ENCODE measurements around the gene TOMM20.
A peak's percentile ranks its signal among the peaks of the same experiment; 100 is the strongest.

Gene TOMM20

GRCh38 chr1:235152235-235152634 is 23.6 kb upstream of the TOMM20 start:
- H3K4me1 Mint-ChIP-seq = peaks cover 17% of the 10 kb centered on the region
- CTCF ChIA-PET = no interaction called here
- no peak for DNase-seq
- no peak overlapping the region for H3K27ac Mint-ChIP-seq
- H3K4me3 Mint-ChIP-seq = no peak overlapping the region
- no peaks in the 10 kb centered on the region for H3K9me3 Mint-ChIP-seq
- H3K36me3 Mint-ChIP-seq = peaks cover 39% of the 10 kb centered on the region
- H3K27me3 Mint-ChIP-seq = no peaks in the 10 kb centered on the region

GRCh38 chr1:235151033-235151432 is 22.4 kb upstream of the TOMM20 start:
- H3K27me3 Mint-ChIP-seq = no peaks in the 10 kb centered on the region
- no peaks in the 10 kb centered on the region for H3K9me3 Mint-ChIP-seq
- no peak overlapping the region for H3K4me3 Mint-ChIP-seq
- DNase-seq = no peak
- H3K27ac Mint-ChIP-seq = no peak overlapping the region
- peaks cover 45% of the 10 kb centered on the region for H3K36me3 Mint-ChIP-seq
- CTCF ChIA-PET = no interaction called here
- H3K4me1 Mint-ChIP-seq = peaks cover 20% of the 10 kb centered on the region

DNA sequence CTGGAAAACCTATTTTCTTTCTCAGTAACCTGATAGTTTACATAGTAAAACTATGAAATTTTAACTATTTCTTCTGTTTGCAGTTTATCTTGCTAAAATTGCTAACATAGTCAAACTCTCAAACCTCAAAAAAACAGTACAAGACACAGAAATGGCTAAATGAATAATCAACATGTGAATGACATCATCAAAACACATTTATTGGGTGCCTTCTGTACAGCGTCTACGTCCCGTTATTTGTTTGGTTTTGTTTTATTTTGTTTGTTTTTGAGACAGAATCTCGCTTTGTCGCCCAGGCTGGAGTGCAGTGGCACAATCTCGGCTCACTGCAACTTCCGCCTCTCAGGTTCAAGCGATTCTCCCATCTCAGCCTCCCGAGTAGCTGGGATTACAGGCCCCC is 21.2 kb upstream of the TOMM20 start:
- no peak overlapping the region for H3K4me3 Mint-ChIP-seq
- peaks cover 49% of the 10 kb centered on the region for H3K36me3 Mint-ChIP-seq
- no peak overlapping the region for H3K27ac Mint-ChIP-seq
- CTCF ChIA-PET = no interaction called here
- no peak for DNase-seq
- H3K4me1 Mint-ChIP-seq = peaks cover 18% of the 10 kb centered on the region
- no peaks in the 10 kb centered on the region for H3K9me3 Mint-ChIP-seq
- H3K27me3 Mint-ChIP-seq = no peaks in the 10 kb centered on the region

GRCh38 chr1:235147269-235147668 is 18.6 kb upstream of the TOMM20 start:
- H3K36me3 Mint-ChIP-seq = peaks cover 45% of the 10 kb centered on the region
- H3K27ac Mint-ChIP-seq = no peak overlapping the region
- H3K4me1 Mint-ChIP-seq = peaks cover 13% of the 10 kb centered on the region
- no peaks in the 10 kb centered on the region for H3K9me3 Mint-ChIP-seq
- no peak for DNase-seq
- no peaks in the 10 kb centered on the region for H3K27me3 Mint-ChIP-seq
- H3K4me3 Mint-ChIP-seq = no peak overlapping the region
- CTCF ChIA-PET = interaction anchor here (0.8 to 1.2 kb wide), 3 partner anchors 9 to 14 kb away, joined by 3 to 4 read pairs (median 4); partner anchors contain the start of gene RBM34

DNA sequence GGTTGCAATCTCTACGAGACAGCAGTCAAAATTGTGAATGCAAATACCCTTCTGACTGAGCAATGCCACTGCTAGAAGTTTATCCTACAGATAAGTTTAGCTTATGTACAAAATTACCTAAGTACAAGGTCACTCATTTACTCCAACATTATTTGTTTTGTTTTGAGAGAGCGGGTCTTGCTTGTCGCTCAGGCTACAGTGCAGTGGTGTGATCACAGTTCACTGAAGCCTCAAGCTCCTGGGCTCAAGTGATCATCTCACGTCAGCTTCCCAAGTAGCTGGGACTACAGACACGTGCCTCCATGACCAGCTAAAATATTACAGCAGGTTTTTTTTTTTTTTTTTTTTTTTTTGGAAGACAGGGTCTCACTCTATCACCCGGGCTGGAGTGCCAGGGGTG is 17.0 kb upstream of the TOMM20 start:
- Mint-ChIP-seq H3K27ac (no peak overlapping the region), H3K4me1 (peaks cover 6% of the 10 kb centered on the region), H3K27me3 (no peaks in the 10 kb centered on the region), H3K4me3 (no peak overlapping the region), H3K36me3 (peaks cover 53% of the 10 kb centered on the region), H3K9me3 (no peaks in the 10 kb centered on the region)
- CTCF ChIA-PET = interaction anchor here (0.8 kb wide), 1 partner anchor 24 kb away, joined by 3 read pairs; no protein-coding TSS in a partner anchor
- no peak for DNase-seq

DNA sequence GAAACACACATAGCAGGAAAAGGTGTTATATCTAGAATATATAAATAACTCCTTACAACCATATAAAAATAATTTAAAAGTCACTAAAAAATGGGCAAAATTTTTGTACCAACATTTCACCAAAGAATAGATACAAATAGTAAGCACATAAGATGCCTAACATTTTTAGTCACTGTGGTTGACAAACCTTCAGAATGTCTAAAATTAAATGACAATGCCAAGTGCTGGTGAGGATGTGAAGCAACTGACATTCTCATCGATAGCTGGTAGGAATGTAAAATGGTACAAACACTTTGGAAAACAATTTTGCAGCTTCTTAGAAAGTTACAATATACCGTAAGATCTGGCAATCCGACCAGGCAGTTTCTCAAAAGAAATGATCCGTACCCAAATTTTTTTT is 14.4 kb upstream of the TOMM20 start:
- CTCF ChIA-PET = no interaction called here
- H3K27me3 Mint-ChIP-seq = no peaks in the 10 kb centered on the region

GRCh38 chr1:235139315-235139714 is 10.7 kb upstream of the TOMM20 start:
- H3K27ac Mint-ChIP-seq = no peak overlapping the region

More for the DNA sequence above, 14.4 kb upstream of the TOMM20 start:
- Mint-ChIP-seq H3K36me3 (peaks cover 60% of the 10 kb centered on the region), H3K4me1 (peaks cover 3% of the 10 kb centered on the region), H3K27ac (no peak overlapping the region), H3K4me3 (no peak overlapping the region), H3K9me3 (no peaks in the 10 kb centered on the region)
- DNase-seq = no peak

GRCh38 chr1:235138821-235139220 is 10.2 kb upstream of the TOMM20 start:
- no peaks in the 10 kb centered on the region for H3K4me1 Mint-ChIP-seq
- H3K36me3 Mint-ChIP-seq = peaks cover 70% of the 10 kb centered on the region
- H3K27ac Mint-ChIP-seq = no peak overlapping the region
- no peaks in the 10 kb centered on the region for H3K27me3 Mint-ChIP-seq
- no peak for DNase-seq
- CTCF ChIA-PET = no interaction called here
- H3K9me3 Mint-ChIP-seq = no peaks in the 10 kb centered on the region
- H3K4me3 Mint-ChIP-seq = no peak overlapping the region

More at GRCh38 chr1:235139315-235139714, 10.7 kb upstream of the TOMM20 start:
- H3K36me3 Mint-ChIP-seq = peaks cover 72% of the 10 kb centered on the region
- DNase-seq = no peak
- no peaks in the 10 kb centered on the region for H3K9me3 Mint-ChIP-seq
- no peaks in the 10 kb centered on the region for H3K4me1 Mint-ChIP-seq
- H3K27me3 Mint-ChIP-seq = no peaks in the 10 kb centered on the region
- no peak overlapping the region for H3K4me3 Mint-ChIP-seq
- CTCF ChIA-PET = no interaction called here

- H3K27ac Mint-ChIP-seq = no peak overlapping the region
- no peaks in the 10 kb centered on the region for H3K4me1 Mint-ChIP-seq
- H3K27me3 Mint-ChIP-seq = no peaks in the 10 kb centered on the region
- H3K9me3 Mint-ChIP-seq = no peaks in the 10 kb centered on the region
- no peak overlapping the region for H3K4me3 Mint-ChIP-seq
- H3K36me3 Mint-ChIP-seq = peaks cover 64% of the 10 kb centered on the region
- CTCF ChIA-PET = no interaction called here
- no peak for DNase-seq
Measured at GRCh38 chr1:235136111-235136510, 7.5 kb upstream of the TOMM20 start.

DNA sequence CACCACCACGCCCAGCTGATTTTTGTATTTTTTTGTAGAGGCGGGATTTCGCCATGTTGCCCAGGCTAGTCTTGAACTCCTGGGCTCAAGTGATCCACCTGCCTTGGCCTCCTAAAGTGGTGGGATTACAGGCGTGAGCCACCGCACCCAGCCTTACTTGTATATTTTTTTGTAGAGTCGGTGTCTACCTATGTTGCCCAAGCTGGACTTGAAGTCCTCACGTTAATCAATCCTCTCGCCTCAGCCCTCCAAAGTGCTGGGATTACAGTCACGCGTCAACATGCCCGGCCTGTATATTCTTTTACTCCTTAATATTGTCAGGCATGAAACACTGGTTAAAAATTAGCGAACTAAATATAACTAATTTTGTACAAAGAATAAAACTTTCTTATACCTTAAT is 5.5 kb upstream of the TOMM20 start:
- no peak for DNase-seq
- CTCF ChIA-PET = no interaction called here
- Mint-ChIP-seq H3K27me3 (no peaks in the 10 kb centered on the region), H3K4me1 (peaks cover 5% of the 10 kb centered on the region), H3K9me3 (no peaks in the 10 kb centered on the region), H3K36me3 (peaks cover 54% of the 10 kb centered on the region), H3K4me3 (no peak overlapping the region), H3K27ac (no peak overlapping the region)

- no peaks in the 10 kb centered on the region for H3K27me3 Mint-ChIP-seq
- H3K27ac Mint-ChIP-seq = no peak overlapping the region
- CTCF ChIA-PET = interaction anchor here (1.2 kb wide), 1 partner anchor 30 kb away, joined by 4 read pairs; no protein-coding TSS in a partner anchor
- H3K9me3 Mint-ChIP-seq = no peaks in the 10 kb centered on the region
- peaks cover 46% of the 10 kb centered on the region for H3K36me3 Mint-ChIP-seq
- no peak overlapping the region for H3K4me3 Mint-ChIP-seq
- no peak for DNase-seq
- peaks cover 12% of the 10 kb centered on the region for H3K4me1 Mint-ChIP-seq
Measured at GRCh38 chr1:235133086-235133485, 4.4 kb upstream of the TOMM20 start.

DNA sequence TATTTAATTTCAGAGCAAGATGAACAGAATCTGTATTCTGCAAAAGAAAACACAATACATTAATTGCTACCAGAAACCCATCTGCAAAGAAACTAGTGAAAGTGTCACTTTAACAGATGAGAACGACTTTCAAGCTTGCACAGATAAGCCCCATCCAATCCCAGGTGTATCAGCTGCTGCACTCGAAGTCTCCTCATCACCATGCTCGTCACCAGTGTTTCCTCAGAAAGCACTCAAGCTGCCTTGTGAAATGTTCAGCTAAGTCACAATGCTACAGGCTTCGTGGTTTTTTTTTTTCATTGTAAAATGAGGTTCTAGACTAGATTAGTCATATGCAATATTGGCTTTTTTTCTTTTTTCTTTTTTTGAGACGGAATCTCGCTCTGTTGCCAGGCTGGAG is 3.3 kb upstream of the TOMM20 start:
- no peak for DNase-seq
- Mint-ChIP-seq H3K4me1 (peaks cover 19% of the 10 kb centered on the region), H3K4me3 (no peak overlapping the region), H3K27me3 (no peaks in the 10 kb centered on the region), H3K9me3 (no peaks in the 10 kb centered on the region), H3K36me3 (peaks cover 49% of the 10 kb centered on the region), H3K27ac (peak overlapping the region; percentile 70)
- CTCF ChIA-PET = interaction anchor here (1.2 kb wide), 1 partner anchor 29 kb away, joined by 4 read pairs; no protein-coding TSS in a partner anchor

DNA sequence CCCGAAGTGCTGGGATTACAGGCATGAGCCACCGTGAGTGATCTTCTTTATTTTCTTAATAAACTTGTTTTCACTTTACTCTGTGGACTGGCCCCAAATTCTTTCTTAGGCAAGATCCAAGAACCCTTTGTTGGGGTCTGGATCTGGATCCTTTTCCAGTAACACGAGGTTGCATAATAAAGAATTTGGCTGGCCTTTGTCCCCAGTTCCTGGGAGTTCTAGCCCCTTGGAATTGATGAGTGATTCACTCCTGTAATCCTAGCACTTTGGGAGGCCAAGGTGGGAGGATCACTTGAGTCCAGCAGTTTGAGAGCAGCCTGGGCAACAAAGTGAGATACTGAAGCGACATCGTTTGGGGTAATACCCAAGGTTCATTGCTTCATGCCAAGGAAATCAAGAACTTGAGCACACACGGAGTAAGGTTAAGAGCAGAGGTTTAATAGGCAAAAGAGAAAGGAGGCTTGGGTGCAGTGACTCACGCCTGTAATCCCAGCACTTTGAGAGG is 2.2 kb upstream of the TOMM20 start:
- Mint-ChIP-seq H3K36me3 (peaks cover 50% of the 10 kb centered on the region), H3K4me1 (peaks cover 31% of the 10 kb centered on the region), H3K4me3 (no peak overlapping the region), H3K27ac (no peak overlapping the region), H3K9me3 (no peaks in the 10 kb centered on the region), H3K27me3 (no peaks in the 10 kb centered on the region)
- CTCF ChIA-PET = no interaction called here
- DNase-seq = no peak

GRCh38 chr1:235129774-235130570 is 1.3 kb upstream of the TOMM20 start:
- no peak for DNase-seq
- CTCF ChIA-PET = interaction anchor here (0.7 kb wide), 1 partner anchor 32 kb away, joined by 3 read pairs; no protein-coding TSS in a partner anchor
- peak overlapping the region; percentile 98 for H3K27ac Mint-ChIP-seq
- H3K9me3 Mint-ChIP-seq = no peaks in the 10 kb centered on the region
- peaks cover 37% of the 10 kb centered on the region for H3K4me1 Mint-ChIP-seq
- no peaks in the 10 kb centered on the region for H3K27me3 Mint-ChIP-seq
- H3K36me3 Mint-ChIP-seq = peaks cover 44% of the 10 kb centered on the region
- H3K4me3 Mint-ChIP-seq = no peak overlapping the region

Measured in activated naive CD4-positive, alpha-beta T cell treated with anti-CD3 and anti-CD28 coated beads, Interleukin-2, amount 10 ng/mL, durations not matched to agents 7 days and 5 days (primary cell).